Activated CD4-positive, alpha-beta T cell treated with anti-CD3 and anti-CD28 coated beads, Interleukin-2, amount 10 ng/mL, durations not matched to agents 7 days and 5 days (primary cell): ENCODE data around the gene SETD4. TPM values are rescaled to one million over a fixed set of nuclear protein-coding genes. Genes with fewer than 3 reads are reported as not detected.

ENCODE experiments used
- CTCF ChIA-PET: fragments of 350-600 bp; sonication (Branson Sonifier 250); formaldehyde crosslinking; loops from one replicate; lab custom pipeline; 2021; ENCODE audit warnings: antibody characterized with exemption; lab: Charles Lee
- POLR2A ChIA-PET: fragments of 350-600 bp; sonication (Branson Sonifier 250); formaldehyde crosslinking; loops from one replicate; lab custom pipeline; 2021; ENCODE audit warnings: antibody characterized with exemption; lab: Charles Lee
- DNase-seq: peaks from one replicate; pipeline ENCODE4 v3.0.0-alpha.2; 2020
- H3K27ac Mint-ChIP-seq: one replicate; pipeline ENCODE4 v1.8.0; 2021; ENCODE audit warnings: mild to moderate bottlenecking, moderate library complexity, mixed read lengths
- H3K27me3 Mint-ChIP-seq: one replicate; pipeline ENCODE4 v1.8.0; 2021; ENCODE audit warnings: mixed read lengths
- H3K36me3 Mint-ChIP-seq: one replicate; pipeline ENCODE4 v1.8.0; 2021; ENCODE audit warnings: low read depth, mixed read lengths
- H3K4me1 Mint-ChIP-seq: one replicate; pipeline ENCODE4 v1.8.0; 2021; ENCODE audit warnings: mixed read lengths
- H3K4me3 Mint-ChIP-seq: one replicate; pipeline ENCODE4 v1.8.0; 2021; ENCODE audit warnings: mild to moderate bottlenecking, moderate library complexity, mixed read lengths
- H3K9me3 Mint-ChIP-seq: one replicate; pipeline ENCODE4 v1.8.0; 2021; ENCODE audit warnings: mixed read lengths
- total RNA-seq, 2 experiments: library from RNA; stranded (reverse); gene quantifications; one replicate each; pipeline ENCODE4 v1.2.3, GENCODE V29; 2021

Gene SETD4
- total RNA-seq, 2 experiments from 2014 or later: 15.7 to 19.4 TPM

GRCh38 chr21:36034211-36034913 lies 26.0 kb downstream of the SETD4 start:
- H3K27ac Mint-ChIP-seq: no peak overlapping the region
- H3K27me3 Mint-ChIP-seq: no peaks in the 10 kb centered on the region
- H3K9me3 Mint-ChIP-seq: no peaks in the 10 kb centered on the region
- no peak for DNase-seq
- H3K36me3 Mint-ChIP-seq: peaks cover 22% of the 10 kb centered on the region
- CTCF ChIA-PET: interaction anchor here (0.8 to 1.0 kb wide), 2 partner anchors 13 to 42 kb away, joined by 3 to 4 read pairs; no protein-coding TSS in a partner anchor
- no peak overlapping the region for H3K4me3 Mint-ChIP-seq
- no peaks in the 10 kb centered on the region for H3K4me1 Mint-ChIP-seq
- POLR2A ChIA-PET: no interaction called here

- H3K9me3 Mint-ChIP-seq: no peaks in the 10 kb centered on the region
- no peak for DNase-seq
- POLR2A ChIA-PET: no interaction called here
Measured at GRCh38 chr21:36032647-36033406, 27.5 kb downstream of the SETD4 start.

GRCh38 chr21:36030581-36031189 lies 29.6 kb downstream of the SETD4 start:
- POLR2A ChIA-PET: no interaction called here
- Mint-ChIP-seq H3K4me3 (no peak overlapping the region), H3K27me3 (no peaks in the 10 kb centered on the region), H3K9me3 (no peaks in the 10 kb centered on the region), H3K4me1 (peaks cover 5% of the 10 kb centered on the region), H3K27ac (no peak overlapping the region), H3K36me3 (peaks cover 2% of the 10 kb centered on the region)
- CTCF ChIA-PET: interaction anchor here (0.9 kb wide), 1 partner anchor 28 kb away, joined by 3 read pairs; no protein-coding TSS in a partner anchor
- no peak for DNase-seq

More at GRCh38 chr21:36032647-36033406, 27.5 kb downstream of the SETD4 start:
- CTCF ChIA-PET: no interaction called here
- H3K27me3 Mint-ChIP-seq: no peaks in the 10 kb centered on the region
- H3K27ac Mint-ChIP-seq: no peak overlapping the region
- H3K36me3 Mint-ChIP-seq: peaks cover 12% of the 10 kb centered on the region
- peaks cover 5% of the 10 kb centered on the region for H3K4me1 Mint-ChIP-seq
- no peak overlapping the region for H3K4me3 Mint-ChIP-seq

GRCh38 chr21:36029309-36029708 lies 31.0 kb downstream of the SETD4 start:
- no peaks in the 10 kb centered on the region for H3K9me3 Mint-ChIP-seq

GRCh38 chr21:36028127-36029069 lies 31.9 kb downstream of the SETD4 start:
- Mint-ChIP-seq H3K27me3 (no peaks in the 10 kb centered on the region), H3K4me3 (no peak overlapping the region), H3K4me1 (peaks cover 5% of the 10 kb centered on the region), H3K9me3 (no peaks in the 10 kb centered on the region), H3K27ac (no peak overlapping the region), H3K36me3 (no peaks in the 10 kb centered on the region)
- DNase-seq: peak; percentile 66
- CTCF ChIA-PET: interaction anchor here (0.6 to 1.7 kb wide), 10 partner anchors 11 to 1335 kb away, joined by 3 to 5 read pairs (median 4); no protein-coding TSS in a partner anchor
- POLR2A ChIA-PET: no interaction called here

More at GRCh38 chr21:36029309-36029708, 31.0 kb downstream of the SETD4 start:
- no peaks in the 10 kb centered on the region for H3K27me3 Mint-ChIP-seq
- H3K4me3 Mint-ChIP-seq: no peak overlapping the region
- H3K36me3 Mint-ChIP-seq: no peaks in the 10 kb centered on the region
- CTCF ChIA-PET: interaction anchor here (0.6 to 1.7 kb wide), 5 partner anchors 25 to 1336 kb away, joined by 3 to 5 read pairs (median 4); no protein-coding TSS in a partner anchor
- H3K4me1 Mint-ChIP-seq: peaks cover 5% of the 10 kb centered on the region
- no peak for DNase-seq
- H3K27ac Mint-ChIP-seq: no peak overlapping the region
- POLR2A ChIA-PET: no interaction called here

- Mint-ChIP-seq H3K9me3 (no peaks in the 10 kb centered on the region), H3K4me3 (no peak overlapping the region), H3K4me1 (peaks cover 5% of the 10 kb centered on the region), H3K27ac (no peak overlapping the region), H3K36me3 (no peaks in the 10 kb centered on the region), H3K27me3 (no peaks in the 10 kb centered on the region)
- POLR2A ChIA-PET: no interaction called here
- no peak for DNase-seq
- CTCF ChIA-PET: interaction anchor here (0.6 to 1.7 kb wide), 6 partner anchors 12 to 1325 kb away, joined by 3 to 7 read pairs (median 4); no protein-coding TSS in a partner anchor
Measured at GRCh38 chr21:36027347-36027746, 33.0 kb downstream of the SETD4 start.

- no peaks in the 10 kb centered on the region for H3K36me3 Mint-ChIP-seq
- ChIA-PET POLR2A (no interaction called here), CTCF (no interaction called here)
- H3K4me3 Mint-ChIP-seq: no peak overlapping the region
- no peak overlapping the region for H3K27ac Mint-ChIP-seq
- H3K27me3 Mint-ChIP-seq: no peaks in the 10 kb centered on the region
- peaks cover 5% of the 10 kb centered on the region for H3K4me1 Mint-ChIP-seq
- peaks cover 6% of the 10 kb centered on the region for H3K9me3 Mint-ChIP-seq
- no peak for DNase-seq
Measured at GRCh38 chr21:36024782-36025181, 35.5 kb downstream of the SETD4 start.

- ChIA-PET POLR2A (no interaction called here), CTCF (interaction anchor here (1.2 kb wide), 1 partner anchor 1278 kb away, joined by 4 read pairs; no protein-coding TSS in a partner anchor)
- peaks cover under 1% of the 10 kb centered on the region for H3K4me1 Mint-ChIP-seq
- H3K27me3 Mint-ChIP-seq: no peaks in the 10 kb centered on the region
- H3K4me3 Mint-ChIP-seq: no peak overlapping the region
- DNase-seq: no peak
- no peak overlapping the region for H3K27ac Mint-ChIP-seq
- no peaks in the 10 kb centered on the region for H3K36me3 Mint-ChIP-seq
- peaks cover 6% of the 10 kb centered on the region for H3K9me3 Mint-ChIP-seq
Measured at GRCh38 chr21:36023092-36023480, 37.2 kb downstream of the SETD4 start.

GRCh38 chr21:36022427-36023091 lies 37.8 kb downstream of the SETD4 start:
- no peak for DNase-seq
- Mint-ChIP-seq H3K36me3 (no peaks in the 10 kb centered on the region), H3K4me3 (no peak overlapping the region), H3K27ac (no peak overlapping the region), H3K27me3 (no peaks in the 10 kb centered on the region), H3K4me1 (no peaks in the 10 kb centered on the region), H3K9me3 (peaks cover 6% of the 10 kb centered on the region)
- CTCF ChIA-PET: interaction anchor here (0.5 to 1.2 kb wide), 2 partner anchors 163 to 1277 kb away, joined by 3 to 4 read pairs; no protein-coding TSS in a partner anchor
- POLR2A ChIA-PET: no interaction called here

- Mint-ChIP-seq H3K36me3 (no peaks in the 10 kb centered on the region), H3K27me3 (no peaks in the 10 kb centered on the region), H3K27ac (no peak overlapping the region), H3K4me1 (no peaks in the 10 kb centered on the region), H3K4me3 (no peak overlapping the region), H3K9me3 (peaks cover 6% of the 10 kb centered on the region)
- POLR2A ChIA-PET: no interaction called here
- CTCF ChIA-PET: no interaction called here
- no peak for DNase-seq
Measured at GRCh38 chr21:36021251-36021837, 39.0 kb downstream of the SETD4 start.

GRCh38 chr21:36015045-36015444 lies 45.3 kb downstream of the SETD4 start:
- H3K4me1 Mint-ChIP-seq: no peaks in the 10 kb centered on the region
- CTCF ChIA-PET: interaction anchor here (1.1 kb wide), 1 partner anchor 13 kb away, joined by 3 read pairs; no protein-coding TSS in a partner anchor
- no peaks in the 10 kb centered on the region for H3K9me3 Mint-ChIP-seq
- DNase-seq: no peak
- H3K36me3 Mint-ChIP-seq: no peaks in the 10 kb centered on the region
- peaks cover 12% of the 10 kb centered on the region for H3K27me3 Mint-ChIP-seq
- no peak overlapping the region for H3K4me3 Mint-ChIP-seq
- no peak overlapping the region for H3K27ac Mint-ChIP-seq
- POLR2A ChIA-PET: no interaction called here
